Dermis blood vessel endothelial cell (primary cell): Measurements from ENCODE around the gene NEK10. TPM values are rescaled to one million over a fixed set of nuclear protein-coding genes. Genes with fewer than 3 reads are reported as not detected.
A peak's percentile ranks its signal among the peaks of the same experiment; 100 is the strongest.
"Not testable (repeated sequence)": the region's sequence is repeated elsewhere in the genome, so short reads cannot be mapped to it uniquely, and the experiment has no call there.

ENCODE experiments used
- DNase-seq: peaks from one replicate; pipeline ENCODE4 v3.0.0; 2010
- total RNA-seq: library from RNA; depleted of rRNA; stranded (reverse); fragments of >200 nt; gene quantifications from 2 replicates; pipeline ENCODE4 v1.2.3, GENCODE V29; 2014

The NEK10 gene
- total RNA-seq, 1 donor from 2014 or later: 2.6 TPM

- no peak for DNase-seq
Observed at GRCh38 chr3:27310688-27311087, 58.5 kb downstream of the NEK10 start.

DNA sequence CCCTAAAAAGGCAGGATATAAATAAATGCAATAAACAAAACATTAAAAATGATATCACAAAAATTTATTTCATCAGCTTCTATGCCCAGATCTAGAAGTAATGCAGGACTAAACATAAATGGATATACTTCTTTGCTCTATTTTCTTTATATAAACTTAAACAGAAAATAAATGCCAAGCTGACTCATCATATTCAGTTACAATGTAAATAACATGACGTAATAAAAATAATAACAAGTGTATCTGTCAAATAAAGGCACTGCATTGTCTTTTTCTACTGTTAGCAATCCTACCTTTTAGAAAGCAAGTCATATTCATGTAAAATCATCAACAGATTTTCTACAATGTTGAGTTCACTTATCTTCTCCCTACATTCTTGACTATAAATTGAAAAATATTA is 61.6 kb downstream of the NEK10 start:
- DNase-seq: no peak

- DNase-seq: no peak
Observed at GRCh38 chr3:27302891-27303290, 66.3 kb downstream of the NEK10 start.

DNA sequence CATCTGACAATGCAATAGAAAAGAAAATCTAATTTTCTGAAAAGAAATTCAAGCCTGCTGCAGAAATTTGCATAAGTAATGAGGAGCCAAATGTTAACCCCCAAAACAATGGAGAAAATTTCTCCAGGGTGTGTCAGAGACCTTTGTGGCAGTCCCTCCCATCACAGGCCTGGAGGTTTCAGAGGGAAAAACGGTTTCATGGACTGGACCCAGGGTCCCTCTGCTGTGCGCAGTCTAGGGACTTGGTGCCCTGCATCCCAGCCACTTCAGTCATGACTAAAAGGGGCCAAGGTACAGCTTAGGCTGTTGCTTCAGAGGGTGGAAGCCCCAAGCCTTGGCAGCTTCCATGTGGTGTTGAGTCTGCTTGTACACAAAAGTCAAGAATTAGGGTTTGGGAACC is 70.2 kb downstream of the NEK10 start:
- DNase-seq: not testable (repeated sequence)

GRCh38 chr3:27293939-27294338 is 75.2 kb downstream of the NEK10 start:
- DNase-seq: no peak

GRCh38 chr3:27290760-27291159 is 78.4 kb downstream of the NEK10 start:
- no peak for DNase-seq

GRCh38 chr3:27289769-27290413 is 79.3 kb downstream of the NEK10 start:
- DNase-seq: no peak

DNA sequence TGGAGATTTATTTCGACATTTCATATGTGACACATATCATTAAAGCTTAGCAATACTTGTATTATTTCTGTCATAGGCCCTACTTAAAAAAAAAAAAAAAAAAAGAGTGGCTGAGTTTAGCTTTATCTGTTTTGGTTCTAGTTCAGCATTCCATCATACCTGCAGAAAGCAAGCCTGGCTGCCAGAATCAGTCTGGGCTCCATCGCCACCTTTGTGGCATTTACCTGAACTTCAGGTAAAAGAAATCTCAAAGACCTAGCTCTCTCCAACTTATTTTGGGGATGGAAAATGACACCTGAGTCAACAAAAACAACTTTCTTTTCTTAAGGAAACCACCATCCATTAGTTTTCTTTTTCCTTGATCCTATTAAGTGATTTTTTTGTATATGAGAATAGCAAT is 82.1 kb downstream of the NEK10 start:
- no peak for DNase-seq

GRCh38 chr3:27286467-27286866 is 82.7 kb downstream of the NEK10 start:
- not testable (repeated sequence) for DNase-seq

GRCh38 chr3:27285668-27286067 is 83.5 kb downstream of the NEK10 start:
- no peak for DNase-seq

DNA sequence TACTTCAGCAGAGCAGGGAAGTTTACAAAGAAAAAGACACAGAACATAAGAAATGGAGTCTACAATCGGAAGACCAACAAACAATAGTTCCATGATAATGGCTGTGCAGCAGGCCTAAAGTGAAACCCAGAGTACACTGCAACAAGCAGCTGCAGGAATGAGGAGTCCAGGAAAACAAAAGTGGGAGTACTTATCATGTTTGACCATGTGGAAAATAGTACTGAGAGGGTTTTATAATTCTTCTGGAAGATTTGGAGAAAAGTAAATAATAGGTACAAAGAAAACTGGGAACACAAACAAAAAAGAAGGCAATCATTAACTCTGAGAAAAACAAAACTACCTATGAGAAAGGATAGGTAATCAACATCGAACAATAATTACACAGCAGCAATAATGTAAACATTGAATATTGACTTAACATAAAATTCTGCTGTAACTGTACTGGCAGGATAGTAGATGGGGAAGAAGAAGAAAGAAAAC is 87.5 kb downstream of the NEK10 start:
- DNase-seq: no peak

- DNase-seq: peak; percentile 37
Observed at GRCh38 chr3:27279123-27279522, 90.1 kb downstream of the NEK10 start.

DNA sequence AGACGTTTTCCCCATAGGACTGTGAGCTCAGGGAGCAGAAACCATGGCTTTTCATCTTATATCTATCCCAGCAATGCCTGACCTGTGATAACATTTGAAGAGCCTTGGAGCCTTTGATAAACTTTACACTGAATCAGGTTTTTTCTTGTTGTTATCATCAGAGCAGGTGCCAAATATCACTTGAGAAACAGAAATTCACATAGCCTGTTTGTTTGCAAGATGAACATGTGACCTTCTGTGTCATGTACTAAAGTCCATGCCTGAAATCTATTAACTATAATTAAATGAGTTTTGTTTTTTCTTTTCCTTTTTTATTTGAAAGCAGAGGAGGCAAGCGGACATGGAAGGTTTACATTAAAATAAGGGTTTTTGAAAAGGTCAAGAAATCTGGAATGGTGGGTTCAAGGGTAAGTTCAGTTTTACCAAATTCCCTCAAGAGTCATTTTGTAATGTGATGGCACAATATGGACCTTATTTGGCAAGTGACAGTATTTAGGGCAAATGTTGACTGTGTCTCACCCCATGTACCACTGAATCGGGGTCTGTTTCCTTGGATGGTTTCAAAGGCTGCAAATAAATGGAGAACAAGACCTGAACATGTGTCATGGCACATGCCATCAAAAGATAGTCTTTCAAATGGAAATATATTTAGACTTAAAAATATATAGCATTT is 90.7 kb downstream of the NEK10 start:
- no peak for DNase-seq

- DNase-seq: no peak
Observed at GRCh38 chr3:27275441-27275990, 93.7 kb downstream of the NEK10 start.

DNA sequence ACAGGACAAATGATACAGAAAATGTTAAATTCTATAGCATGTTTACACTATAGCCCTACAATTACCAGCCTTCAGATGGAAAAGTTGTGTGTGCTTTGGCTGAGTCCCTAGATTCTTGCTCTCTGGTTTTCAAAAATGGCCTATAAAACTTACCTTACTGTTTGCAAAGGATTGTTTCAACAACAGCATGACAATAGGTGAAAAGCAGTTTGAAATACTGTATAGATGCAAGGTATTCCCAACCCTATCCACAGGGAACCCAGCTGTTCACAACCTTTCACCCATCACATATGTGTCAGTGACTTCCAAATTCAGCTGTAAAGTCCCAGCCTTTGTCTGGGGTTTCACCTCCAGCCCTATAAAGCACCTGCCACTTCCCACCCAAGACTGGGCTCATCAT is 97.3 kb downstream of the NEK10 start:
- DNase-seq: no peak

- DNase-seq: no peak
Observed at GRCh38 chr3:27254896-27255295, 114.3 kb downstream of the NEK10 start.

DNA sequence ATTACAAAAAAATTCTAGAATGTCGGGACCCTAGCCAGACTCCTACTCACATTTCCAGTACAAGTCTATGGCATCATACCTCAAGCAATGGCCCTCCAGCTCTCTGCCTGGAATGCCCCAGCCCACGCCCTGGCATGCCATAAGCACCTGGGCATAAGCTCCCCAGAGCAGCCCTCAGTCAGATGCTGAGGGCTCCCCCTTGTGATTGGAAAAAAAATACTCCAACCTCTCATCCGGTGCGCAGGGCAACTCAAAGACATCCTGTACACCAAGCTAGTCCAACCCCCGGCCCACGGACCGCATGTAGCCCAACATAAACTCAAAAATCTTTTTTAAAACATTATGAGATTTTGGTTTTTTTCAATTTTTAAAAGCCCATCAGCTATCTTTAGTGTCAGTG is 115.4 kb downstream of the NEK10 start:
- peak; percentile 75 for DNase-seq

DNA sequence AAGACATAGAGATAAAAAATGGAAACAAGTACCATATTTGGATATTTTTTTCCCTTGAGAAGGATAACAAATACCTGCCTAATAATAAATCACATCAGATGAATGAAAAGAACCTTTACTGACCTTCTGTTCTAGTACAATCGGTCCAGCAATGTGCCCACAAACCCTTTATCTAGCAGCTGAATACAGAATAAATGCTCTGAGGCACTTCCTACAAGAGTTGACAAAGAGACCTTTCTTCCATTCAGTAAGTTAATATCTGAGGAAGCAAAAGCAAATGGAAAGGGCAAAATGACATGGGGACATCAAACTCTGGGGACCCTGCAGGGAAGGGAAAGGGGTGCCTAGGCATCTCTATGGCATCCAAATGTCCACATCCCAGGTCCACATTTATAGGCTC is 115.8 kb downstream of the NEK10 start:
- peak; percentile 1 for DNase-seq

GRCh38 chr3:27252646-27253045 is 116.5 kb downstream of the NEK10 start:
- DNase-seq: no peak

DNA sequence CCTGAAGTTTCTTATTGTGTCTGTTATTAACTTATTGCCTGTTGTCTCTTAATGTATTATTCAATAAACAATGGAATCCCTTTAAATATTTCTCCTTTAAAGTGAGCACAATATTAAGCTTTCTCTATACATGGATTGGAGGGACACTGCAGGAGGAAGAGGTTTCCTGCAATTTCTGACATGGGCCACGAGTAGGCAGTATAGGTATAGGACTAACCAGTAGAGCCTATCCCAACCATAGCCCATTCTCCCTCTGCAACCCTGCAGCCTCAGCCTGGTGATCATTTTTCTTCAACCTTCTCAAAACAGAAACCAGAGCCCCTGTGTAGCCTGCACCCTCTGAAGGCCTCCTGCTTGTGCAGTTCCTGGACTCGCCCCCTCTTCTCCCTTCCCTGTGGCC is 124.8 kb downstream of the NEK10 start:
- DNase-seq: no peak

DNA sequence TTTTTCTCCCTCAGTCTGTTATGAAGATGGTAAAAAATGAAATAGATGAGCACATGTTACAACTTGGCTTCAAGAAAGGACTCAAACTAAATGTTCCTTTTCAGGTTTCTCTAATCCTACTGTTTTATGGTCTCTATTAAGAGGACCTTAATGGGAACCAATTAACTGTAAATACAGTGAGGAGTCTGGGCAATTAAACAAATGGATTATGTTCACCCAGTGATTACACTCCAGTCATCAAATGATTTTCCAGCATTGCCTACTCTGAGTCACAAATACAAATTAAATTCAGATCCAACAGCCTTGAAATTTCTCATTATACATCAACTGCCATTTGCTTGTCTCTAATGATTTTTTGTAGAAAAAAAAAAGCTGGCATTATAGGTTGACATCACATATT is 129.2 kb downstream of the NEK10 start:
- no peak for DNase-seq

GRCh38 chr3:27228805-27229204 is 140.4 kb downstream of the NEK10 start:
- peak; percentile 31 for DNase-seq

DNA sequence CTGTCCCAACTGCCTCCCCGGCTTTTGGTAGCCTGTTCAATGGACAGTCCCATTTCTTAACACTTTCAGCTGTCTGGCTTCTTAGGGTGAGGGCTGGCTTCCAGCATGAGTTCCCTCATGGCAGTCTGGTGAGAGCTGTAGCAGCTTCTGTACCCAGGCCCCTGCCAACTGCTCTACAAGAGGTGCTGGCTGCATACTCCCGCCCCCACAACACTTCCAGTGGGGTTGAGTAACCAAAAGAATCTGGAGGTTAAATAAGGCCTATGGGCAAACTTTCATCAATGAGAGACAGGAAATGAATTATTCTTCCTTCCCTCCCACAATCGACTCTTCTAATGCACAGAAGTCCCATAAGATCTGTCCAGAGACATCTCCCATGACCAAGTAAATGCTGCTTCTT is 145.0 kb downstream of the NEK10 start:
- DNase-seq: peak; percentile 4

DNA sequence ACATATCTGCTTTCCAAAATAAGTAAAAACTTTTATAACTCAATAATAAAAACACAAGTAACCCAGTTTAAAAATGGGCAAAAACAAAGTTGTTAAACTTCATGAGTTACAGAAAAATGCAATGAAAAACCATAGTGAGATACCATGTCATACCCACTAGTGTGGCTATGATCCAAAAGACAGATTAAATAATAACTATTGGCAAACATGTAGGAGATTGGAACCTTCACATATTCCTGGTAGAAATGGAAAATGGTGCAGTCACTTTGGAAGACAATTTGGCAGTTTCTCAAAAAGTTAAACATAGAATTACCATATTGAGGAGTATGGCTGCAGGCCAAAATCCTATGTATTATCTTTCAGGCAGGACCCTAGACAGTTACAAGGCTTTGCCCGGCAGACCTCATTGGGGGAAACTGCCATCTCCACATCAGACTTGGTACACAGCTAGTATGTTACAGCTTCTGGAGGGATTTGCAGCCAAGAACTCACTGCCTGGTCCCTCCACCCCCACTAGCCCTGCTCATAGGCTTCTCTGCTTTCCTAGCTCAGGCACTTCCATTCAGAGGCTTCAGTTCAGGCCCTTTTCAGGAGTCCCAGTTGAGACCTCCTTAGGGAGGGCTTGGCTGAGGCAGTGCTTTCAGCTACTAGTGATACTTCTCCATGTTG is 147.8 kb downstream of the NEK10 start:
- no peak for DNase-seq
